ENCODE measurements around the gene TRIO.

The TRIO gene

GRCh38 chr5:14557203-14557770 is 414.1 kb downstream of the TRIO start:
- DNase-seq (ENCODE audit: low spot score), result no peak

DNA sequence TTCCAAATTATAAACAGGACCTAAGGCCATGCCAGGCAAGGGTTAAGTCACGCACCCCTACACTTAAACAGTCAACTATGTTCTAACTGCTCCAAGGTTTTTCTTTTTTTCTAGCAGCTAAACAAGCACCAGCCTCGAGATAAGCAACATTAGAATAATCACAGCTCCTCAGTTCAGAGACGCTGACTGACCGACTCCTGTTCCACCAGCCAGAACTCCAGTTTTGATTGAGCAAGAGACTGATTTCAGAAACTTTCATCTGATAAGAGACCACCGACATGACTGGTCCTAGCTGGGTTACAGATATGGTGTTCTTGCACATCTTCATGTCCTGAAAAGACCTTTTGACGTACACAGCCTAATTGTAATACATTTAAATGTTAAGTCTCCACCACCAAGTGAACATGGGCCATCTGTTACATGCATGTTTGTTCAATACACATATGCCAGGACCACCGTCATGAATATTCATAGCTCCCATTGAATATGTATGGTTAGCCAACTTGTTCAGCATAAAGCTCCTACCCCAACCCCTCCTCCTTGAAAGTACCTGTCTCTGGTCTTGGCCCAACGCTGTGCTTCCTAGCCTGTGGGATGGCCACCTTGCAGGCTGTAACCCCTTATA is 414.8 kb downstream of the TRIO start:
- no peak for DNase-seq (ENCODE audit: low spot score)
